Gastroesophageal sphincter (tissue), 2 donors: ENCODE data around the gene ATF3.

ENCODE experiments used
- POLR2A ChIP-seq, 2 donors: fragments of 450-650 bp; IDR thresholded peaks; one replicate each; pipeline ENCODE4 v1.6.1; 2017; ENCODE audit warnings: antibody characterized with exemption in 2 of 2, mild to moderate bottlenecking in 2 of 2, moderate library complexity in 1 of 2
- POLR2AphosphoS5 ChIP-seq: sonication (generic); formaldehyde crosslinking; IDR thresholded peaks from one replicate; pipeline ENCODE4 v1.6.1; 2017; ENCODE audit warnings: antibody characterized with exemption

DNA sequence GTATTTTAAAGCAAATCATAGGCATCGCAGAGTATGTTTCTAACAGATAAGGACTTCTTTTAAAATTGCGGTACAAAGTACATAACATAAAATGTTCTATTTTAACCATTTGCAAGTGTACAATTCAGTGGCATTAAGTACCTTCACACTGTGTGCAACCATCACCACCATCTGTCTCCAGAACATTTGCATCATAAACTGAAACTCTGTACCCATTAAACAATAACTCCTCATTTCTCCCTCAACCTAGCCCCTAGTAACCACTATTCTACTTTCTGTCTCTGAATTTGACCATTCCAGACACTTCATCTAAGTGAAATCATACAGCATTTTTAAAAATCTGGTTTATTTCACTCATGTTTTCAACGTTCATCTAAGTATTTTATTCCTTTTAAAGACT lies 16.6 kb upstream of the ATF3 start:
- TF ChIP-seq POLR2AphosphoS5 (no peak), POLR2A (IDR thresholded peaks at IDR 0.05) (no peak)
